SK-N-SH (cell line): ENCODE data around the gene SLC35F4. TPM values are rescaled to one million over a fixed set of nuclear protein-coding genes. Genes with fewer than 3 reads are reported as not detected.

Source experiments
- CTCF ChIA-PET: fragments of 300-600, 350-600 bp; formaldehyde crosslinking; extraction: SDS; loops from one replicate; lab custom pipeline; 2021; lab: Yijun Ruan, JAX
- POLR2A ChIA-PET: fragments of 350-600 bp; sonication (Branson Sonifier 250); formaldehyde crosslinking; extraction: SDS; loops from one replicate; lab custom pipeline; 2020; ENCODE audit warnings: antibody characterized with exemption, inconsistent platforms; lab: Yijun Ruan, JAX
- DNase-seq: peaks from one replicate; pipeline ENCODE4 v3.0.0; 2012
- H2AFZ ChIP-seq: fragments of 200-600 bp; sonication (generic); 2 replicates; pipeline ENCODE4 v1.8.1; 2016; ENCODE audit warnings: antibody characterized with exemption, mild to moderate bottlenecking, low read depth
- H3F3A ChIP-seq: fragments of 200-600 bp; sonication (generic); replicated peaks from 2 replicates; pipeline ENCODE3; 2016; ENCODE audit warnings: antibody characterized with exemption, mild to moderate bottlenecking; ENCODE audit not compliant: insufficient read depth
- H3K27ac ChIP-seq, 2 experiments: fragments of 200-500 bp in 1 of 2; fragments of 200-600 bp in 1 of 2; sonication (Bioruptor generic) in 1 of 2; sonication (generic), shearing (Covaris generic) in 1 of 2; 2 replicates each; pipeline versions ENCODE4 v1.5.1 to v1.6.1; 2014 to 2016; ENCODE audit warnings: low read depth in 2 of 2, inconsistent platforms in 1 of 2, low read length in 1 of 2, mild to moderate bottlenecking in 1 of 2, mixed read lengths in 1 of 2
- H3K27me3 ChIP-seq: fragments of 200-600 bp; sonication (generic), shearing (Covaris generic); 2 replicates; pipeline ENCODE4 v1.6.1; 2016; ENCODE audit warnings: mixed run types; ENCODE audit not compliant: insufficient read depth
- H3K36me3 ChIP-seq, 2 experiments: fragments of 200-500 bp in 1 of 2; fragments of 200-600 bp in 1 of 2; sonication (Bioruptor generic) in 1 of 2; sonication (generic) in 1 of 2; replicated peaks in 1 of 2; 2 replicates each; pipeline versions ENCODE3 to v1.5.1; 2014 to 2016; ENCODE audit warnings: low read length in 1 of 2, mild to moderate bottlenecking in 1 of 2; ENCODE audit not compliant: insufficient read depth in 2 of 2, control insufficient read depth in 1 of 2
- H3K4me1 ChIP-seq, 2 experiments: fragments of 200-500 bp in 1 of 2; fragments of 200-600 bp in 1 of 2; sonication (Bioruptor generic) in 1 of 2; sonication (generic), shearing (Covaris generic) in 1 of 2; 2 replicates each; pipeline versions ENCODE4 v1.5.1 to v1.6.1; 2014 to 2016; ENCODE audit warnings: low read depth in 1 of 2, low read length in 1 of 2, mixed run types in 1 of 2; ENCODE audit not compliant: insufficient read depth in 2 of 2, control insufficient read depth in 1 of 2
- H3K4me2 ChIP-seq: fragments of 200-600 bp; sonication (generic), shearing (Covaris generic); 2 replicates; pipeline ENCODE4 v1.6.1; 2017; ENCODE audit warnings: mixed run types
- H3K4me3 ChIP-seq, 2 experiments: fragments of 200-500 bp in 1 of 2; fragments of 200-600 bp in 1 of 2; sonication (Bioruptor generic) in 1 of 2; sonication (generic), shearing (Covaris generic) in 1 of 2; 2 replicates each; pipeline versions ENCODE4 v1.5.1 to v1.8.1; 2014 to 2016; ENCODE audit warnings: low read depth in 2 of 2, inconsistent platforms in 1 of 2, low read length in 1 of 2, mild to moderate bottlenecking in 1 of 2, mixed read lengths in 1 of 2, moderate library complexity in 1 of 2
- H3K79me2 ChIP-seq: fragments of 200-600 bp; sonication (generic); 2 replicates; pipeline ENCODE4 v1.8.1; 2017; ENCODE audit warnings: mild to moderate bottlenecking; ENCODE audit not compliant: insufficient read depth
- H3K9ac ChIP-seq: fragments of 200-600 bp; sonication (generic); 2 replicates; pipeline ENCODE4 v1.6.1; 2017; ENCODE audit warnings: mixed run types
- H3K9me2 ChIP-seq: fragments of 200-600 bp; sonication (generic); 2 replicates; pipeline ENCODE4 v1.6.1; 2017; ENCODE audit warnings: mixed run types
- H3K9me3 ChIP-seq: fragments of 200-600 bp; sonication (generic); 2 replicates; pipeline ENCODE4 v1.6.1; 2017; ENCODE audit warnings: mixed run types, mild to moderate bottlenecking, moderate library complexity
- H4K20me1 ChIP-seq: fragments of 200-600 bp; sonication (generic); 2 replicates; pipeline ENCODE4 v1.6.1; 2017; ENCODE audit warnings: mild to moderate bottlenecking, mixed run types; ENCODE audit not compliant: insufficient read depth
- CHD2 ChIP-seq: fragments of 150-350 bp; IDR thresholded peaks from 2 replicates; pipeline ENCODE4 v1.6.1; 2018; ENCODE audit warnings: low read length; ENCODE audit not compliant: partially characterized antibody
- GABPA ChIP-seq: IDR thresholded peaks from 2 replicates; pipeline ENCODE4 v1.4.0; 2012; ENCODE audit warnings: low read depth, mild to moderate bottlenecking
- GATA2 ChIP-seq: sonication (generic); formaldehyde crosslinking; IDR thresholded peaks from 2 replicates; pipeline ENCODE4 v1.5.0; 2020; ENCODE audit warnings: mild to moderate bottlenecking, missing genetic modification reagents
- MEF2A ChIP-seq: IDR thresholded peaks from 2 replicates; pipeline ENCODE4 v1.4.0; 2012; ENCODE audit warnings: low read depth, borderline replicate concordance
- RAD21 ChIP-seq: IDR thresholded peaks from 2 replicates; pipeline ENCODE4 v1.6.1; 2012; ENCODE audit warnings: mild to moderate bottlenecking, low read length
- RFX5 ChIP-seq: IDR thresholded peaks from 2 replicates; pipeline ENCODE4 v1.6.1; 2012; ENCODE audit warnings: mild to moderate bottlenecking, improper control_type of control experiment, low read length
- RXRA ChIP-seq: IDR thresholded peaks from 2 replicates; pipeline ENCODE4 v1.4.0; 2012; ENCODE audit warnings: low read depth, mild to moderate bottlenecking, borderline replicate concordance
- TEAD4 ChIP-seq: IDR thresholded peaks from 2 replicates; pipeline ENCODE4 v1.4.0; 2012; ENCODE audit warnings: mild to moderate bottlenecking, borderline replicate concordance; ENCODE audit not compliant: insufficient read depth
- WGBS: methylation state at CpG from one replicate; pipeline ENCODE4 v1.1.6; 2017; ENCODE audit warnings: low lambda C conversion rate; 5-methylcytosine and 5-hydroxymethylcytosine counted together
- polyA plus RNA-seq, 3 experiments: library from polyadenylated mRNA; depleted of rRNA; stranded (reverse); fragments of >200 nt; gene quantifications; 2 replicates each; pipeline ENCODE4 v1.2.3, GENCODE V29; 2012
- TF ChIP-seq, protein P1 (sequence below): fragments of 150-350 bp; IDR thresholded peaks from 2 replicates; pipeline ENCODE4 v1.6.1; 2017; ENCODE audit warnings: antibody characterized with exemption, low read length, low read depth, borderline replicate concordance
- TF ChIP-seq, protein P2 (sequence below): IDR thresholded peaks from 2 replicates; pipeline ENCODE4; 2012
- TF ChIP-seq, protein P3 (sequence below): fragments of 150-350 bp; IDR thresholded peaks from 2 replicates; pipeline ENCODE4 v1.6.1; 2016; ENCODE audit warnings: mild to moderate bottlenecking, low read depth, low read length
- TF ChIP-seq, protein P4 (sequence below): IDR thresholded peaks from 2 replicates; pipeline ENCODE4 v1.4.0; 2012; ENCODE audit warnings: low read depth
- TF ChIP-seq, protein P5 (sequence below): IDR thresholded peaks from 2 replicates; pipeline ENCODE4 v1.4.0; 2012; ENCODE audit warnings: low read depth, borderline replicate concordance
- TF ChIP-seq, protein P6 (sequence below): IDR thresholded peaks from 2 replicates; pipeline ENCODE4 v1.4.0; 2012; ENCODE audit warnings: low read depth, borderline replicate concordance

The SLC35F4 gene
- polyA plus RNA-seq, 1 of the 3 experiments (the other 2 are of a cell fraction) = not detected

DNA sequence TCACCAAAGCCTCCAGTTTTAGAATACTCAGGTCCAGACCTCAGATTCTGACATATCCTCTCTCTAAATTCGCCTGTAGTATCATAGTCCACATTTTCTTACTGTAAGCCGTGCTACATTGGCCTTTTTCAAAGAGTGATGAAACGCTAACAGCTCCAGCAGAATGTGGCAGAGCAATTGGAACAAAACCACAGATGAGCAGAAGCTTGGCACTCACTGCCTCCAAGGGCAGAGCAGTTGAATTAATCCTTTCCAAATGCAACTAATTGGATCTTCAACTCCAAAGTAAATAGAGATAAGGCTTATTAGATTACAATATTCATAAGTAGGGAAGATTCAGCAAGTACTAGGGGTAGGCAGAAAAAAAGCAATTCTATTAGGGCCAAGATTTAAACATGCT is 128.3 kb downstream of the SLC35F4 start (continued):
- TF ChIP-seq, protein P1, sequence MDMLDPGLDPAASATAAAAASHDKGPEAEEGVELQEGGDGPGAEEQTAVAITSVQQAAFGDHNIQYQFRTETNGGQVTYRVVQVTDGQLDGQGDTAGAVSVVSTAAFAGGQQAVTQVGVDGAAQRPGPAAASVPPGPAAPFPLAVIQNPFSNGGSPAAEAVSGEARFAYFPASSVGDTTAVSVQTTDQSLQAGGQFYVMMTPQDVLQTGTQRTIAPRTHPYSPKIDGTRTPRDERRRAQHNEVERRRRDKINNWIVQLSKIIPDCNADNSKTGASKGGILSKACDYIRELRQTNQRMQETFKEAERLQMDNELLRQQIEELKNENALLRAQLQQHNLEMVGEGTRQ = no peak
- no peak for TF ChIP-seq RXRA
- no peak for TF ChIP-seq GATA2 (CRISPR knock-in tag)
- TF ChIP-seq, protein P2, sequence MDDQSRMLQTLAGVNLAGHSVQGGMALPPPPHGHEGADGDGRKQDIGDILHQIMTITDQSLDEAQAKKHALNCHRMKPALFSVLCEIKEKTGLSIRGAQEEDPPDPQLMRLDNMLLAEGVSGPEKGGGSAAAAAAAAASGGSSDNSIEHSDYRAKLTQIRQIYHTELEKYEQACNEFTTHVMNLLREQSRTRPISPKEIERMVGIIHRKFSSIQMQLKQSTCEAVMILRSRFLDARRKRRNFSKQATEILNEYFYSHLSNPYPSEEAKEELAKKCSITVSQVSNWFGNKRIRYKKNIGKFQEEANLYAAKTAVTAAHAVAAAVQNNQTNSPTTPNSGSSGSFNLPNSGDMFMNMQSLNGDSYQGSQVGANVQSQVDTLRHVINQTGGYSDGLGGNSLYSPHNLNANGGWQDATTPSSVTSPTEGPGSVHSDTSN = no peak
- TF ChIP-seq TEAD4 = no peak
- TF ChIP-seq RAD21 = no peak
- TF ChIP-seq MEF2A = no peak
- no peak for TF ChIP-seq CHD2
- TF ChIP-seq, protein P3, sequence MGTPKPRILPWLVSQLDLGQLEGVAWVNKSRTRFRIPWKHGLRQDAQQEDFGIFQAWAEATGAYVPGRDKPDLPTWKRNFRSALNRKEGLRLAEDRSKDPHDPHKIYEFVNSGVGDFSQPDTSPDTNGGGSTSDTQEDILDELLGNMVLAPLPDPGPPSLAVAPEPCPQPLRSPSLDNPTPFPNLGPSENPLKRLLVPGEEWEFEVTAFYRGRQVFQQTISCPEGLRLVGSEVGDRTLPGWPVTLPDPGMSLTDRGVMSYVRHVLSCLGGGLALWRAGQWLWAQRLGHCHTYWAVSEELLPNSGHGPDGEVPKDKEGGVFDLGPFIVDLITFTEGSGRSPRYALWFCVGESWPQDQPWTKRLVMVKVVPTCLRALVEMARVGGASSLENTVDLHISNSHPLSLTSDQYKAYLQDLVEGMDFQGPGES = no peak

DNA sequence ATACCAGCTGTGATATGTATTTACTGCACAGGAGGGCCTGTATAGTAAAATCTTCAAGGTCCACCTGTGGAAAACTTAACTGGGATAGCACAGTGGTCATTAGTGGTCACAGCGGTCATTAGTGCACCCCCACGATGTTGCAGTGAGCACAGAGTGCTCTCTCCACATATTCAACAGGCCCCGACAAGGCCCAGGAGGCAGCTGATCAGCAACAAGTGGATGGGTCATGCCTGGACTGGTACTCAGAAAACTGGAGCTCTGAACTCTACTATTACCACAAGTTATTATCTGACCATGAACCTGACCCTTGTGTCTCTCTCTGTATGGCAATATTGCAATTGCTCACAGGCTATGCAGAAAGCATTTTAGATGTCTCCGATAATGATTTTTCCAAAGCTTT is 129.5 kb downstream of the SLC35F4 start:
- Histone ChIP-seq H3K79me2 (no peaks in the 10 kb centered on the region), H3K9me3 (no peaks in the 10 kb centered on the region), H4K20me1 (no peaks in the 10 kb centered on the region), H3K9me2 (no peaks in the 10 kb centered on the region), H3K4me2 (no peak overlapping the region), H3K4me1 (peaks cover 0 to 5% of the 10 kb centered on the region in 2 experiments; a peak in 1 of 4 replicates), H3K27me3 (peaks cover 10% of the 10 kb centered on the region; the same call in 1 of the 2 replicates), H3K9ac (no peak overlapping the region), H3K4me3 (no peak overlapping the region), H2AFZ (no peak overlapping the region), H3K27ac (no peak overlapping the region), H3K36me3 (no peaks in the 10 kb centered on the region), H3F3A (no peaks in the 10 kb centered on the region)
- ChIA-PET POLR2A (no interaction called here), CTCF (no interaction called here)
- WGBS = 5% methylated on average over 4 of the region's 4 CpGs
- no peak for DNase-seq
- no peak for TF ChIP-seq RFX5
- no peak for TF ChIP-seq RAD21
- no peak for TF ChIP-seq GABPA
- TF ChIP-seq, protein P1 = no peak
- TF ChIP-seq, protein P4, sequence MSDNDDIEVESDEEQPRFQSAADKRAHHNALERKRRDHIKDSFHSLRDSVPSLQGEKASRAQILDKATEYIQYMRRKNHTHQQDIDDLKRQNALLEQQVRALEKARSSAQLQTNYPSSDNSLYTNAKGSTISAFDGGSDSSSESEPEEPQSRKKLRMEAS = no peak
- TF ChIP-seq, protein P5, sequence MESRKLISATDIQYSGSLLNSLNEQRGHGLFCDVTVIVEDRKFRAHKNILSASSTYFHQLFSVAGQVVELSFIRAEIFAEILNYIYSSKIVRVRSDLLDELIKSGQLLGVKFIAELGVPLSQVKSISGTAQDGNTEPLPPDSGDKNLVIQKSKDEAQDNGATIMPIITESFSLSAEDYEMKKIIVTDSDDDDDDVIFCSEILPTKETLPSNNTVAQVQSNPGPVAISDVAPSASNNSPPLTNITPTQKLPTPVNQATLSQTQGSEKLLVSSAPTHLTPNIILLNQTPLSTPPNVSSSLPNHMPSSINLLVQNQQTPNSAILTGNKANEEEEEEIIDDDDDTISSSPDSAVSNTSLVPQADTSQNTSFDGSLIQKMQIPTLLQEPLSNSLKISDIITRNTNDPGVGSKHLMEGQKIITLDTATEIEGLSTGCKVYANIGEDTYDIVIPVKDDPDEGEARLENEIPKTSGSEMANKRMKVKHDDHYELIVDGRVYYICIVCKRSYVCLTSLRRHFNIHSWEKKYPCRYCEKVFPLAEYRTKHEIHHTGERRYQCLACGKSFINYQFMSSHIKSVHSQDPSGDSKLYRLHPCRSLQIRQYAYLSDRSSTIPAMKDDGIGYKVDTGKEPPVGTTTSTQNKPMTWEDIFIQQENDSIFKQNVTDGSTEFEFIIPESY = no peak
- TF ChIP-seq CHD2 = no peak
- TF ChIP-seq, protein P6, sequence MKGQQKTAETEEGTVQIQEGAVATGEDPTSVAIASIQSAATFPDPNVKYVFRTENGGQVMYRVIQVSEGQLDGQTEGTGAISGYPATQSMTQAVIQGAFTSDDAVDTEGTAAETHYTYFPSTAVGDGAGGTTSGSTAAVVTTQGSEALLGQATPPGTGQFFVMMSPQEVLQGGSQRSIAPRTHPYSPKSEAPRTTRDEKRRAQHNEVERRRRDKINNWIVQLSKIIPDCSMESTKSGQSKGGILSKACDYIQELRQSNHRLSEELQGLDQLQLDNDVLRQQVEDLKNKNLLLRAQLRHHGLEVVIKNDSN = no peak
